Effector memory CD8-positive, alpha-beta T cell (primary cell): ENCODE data around the gene SALL1.

ENCODE experiments used
- ATAC-seq: fragments of 150-1000 bp; cut with Tn5 transposase; replicated peaks from 2 replicates; pipeline ENCODE4 v1.10.0; 2021; ENCODE audit warnings: mild to moderate bottlenecking, moderate library complexity
- DNase-seq, 3 experiments: peaks; one replicate each; pipeline ENCODE4 v3.0.0; 2021
- H3K27ac Mint-ChIP-seq, 2 donors: one replicate each; pipeline ENCODE4 v1.8.0; 2022; ENCODE audit warnings: mild to moderate bottlenecking in 2 of 2, mixed read lengths in 2 of 2, moderate library complexity in 2 of 2
- H3K27me3 Mint-ChIP-seq, 2 donors: one replicate each; pipeline ENCODE4 v1.8.0; 2022; ENCODE audit warnings: mixed read lengths in 2 of 2
- H3K36me3 Mint-ChIP-seq: one replicate; pipeline ENCODE4 v1.8.0; 2022; ENCODE audit warnings: mild to moderate bottlenecking, moderate library complexity, mixed read lengths; ENCODE audit not compliant: insufficient read depth
- H3K4me1 Mint-ChIP-seq, 2 donors: one replicate each; pipeline ENCODE4 v1.8.0; 2022; ENCODE audit warnings: low read depth in 2 of 2, mixed read lengths in 2 of 2
- H3K4me3 Mint-ChIP-seq, 2 donors: one replicate each; pipeline ENCODE4 v1.8.0; 2022; ENCODE audit warnings: mild to moderate bottlenecking in 2 of 2, mixed read lengths in 2 of 2, moderate library complexity in 2 of 2
- H3K9me3 Mint-ChIP-seq, 2 donors: one replicate each; pipeline ENCODE4 v1.8.0; 2022; ENCODE audit warnings: mixed read lengths in 2 of 2

Gene SALL1

GRCh38 chr16:51153577-51154031 is 2.5 kb upstream of the SALL1 start:
- Mint-ChIP-seq H3K27me3 (peaks cover 51 to 80% of the 10 kb centered on the region in 2 donors), H3K36me3 (no peaks in the 10 kb centered on the region), H3K27ac (no peak overlapping the region), H3K4me3 (no peak overlapping the region), H3K4me1 (peaks cover 0 to 5% of the 10 kb centered on the region in 2 donors), H3K9me3 (peaks cover 0 to 5% of the 10 kb centered on the region in 2 donors)
- DNase-seq (no peak), ATAC-seq (no peak)

DNA sequence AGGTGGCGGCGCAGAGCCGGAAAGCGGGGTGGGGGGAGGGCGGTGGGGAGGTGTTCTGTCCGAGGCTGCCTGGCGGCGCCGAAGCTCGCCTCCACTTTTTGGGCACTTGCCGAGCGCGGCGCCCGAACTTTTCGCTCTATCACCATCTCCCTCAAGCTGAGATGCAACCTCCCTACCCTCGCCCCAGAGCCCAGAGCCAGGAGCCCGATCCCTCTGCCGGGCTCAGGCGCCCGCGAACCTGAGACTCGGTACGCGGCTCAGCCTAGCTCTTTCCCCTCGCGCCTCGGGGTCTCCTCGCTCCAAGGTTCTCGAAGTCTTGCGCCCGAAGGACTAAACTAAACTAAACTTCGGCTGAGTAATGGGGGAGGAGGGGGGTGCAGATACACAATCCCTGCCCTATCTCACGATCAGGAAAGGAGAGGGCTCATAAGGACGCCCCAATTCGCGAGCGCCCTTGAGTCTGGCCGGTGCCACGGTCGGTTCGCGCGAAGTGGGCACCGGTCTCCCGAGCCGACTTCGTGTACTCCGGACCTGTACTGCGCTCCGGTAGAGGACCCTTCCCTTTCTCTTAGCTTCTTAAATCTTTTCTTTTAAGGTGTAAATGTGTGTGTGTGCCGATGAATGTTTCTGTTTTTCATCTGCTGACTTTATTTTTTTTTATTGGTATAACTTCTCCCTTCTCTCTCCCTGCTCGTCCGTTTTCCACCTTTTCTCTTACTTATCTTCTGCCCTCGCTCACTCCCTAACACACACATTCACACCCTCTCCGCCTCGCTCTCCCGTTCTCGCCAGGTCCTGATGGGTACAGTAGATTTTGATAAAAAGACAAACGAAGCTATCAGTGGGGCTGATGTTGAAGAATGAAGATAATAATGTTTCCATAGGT is 1.9 kb upstream of the SALL1 start:
- no peak overlapping the region for H3K27ac Mint-ChIP-seq
- peaks cover 55 to 82% of the 10 kb centered on the region in 2 donors for H3K27me3 Mint-ChIP-seq
- peaks cover 0 to 5% of the 10 kb centered on the region in 2 donors for H3K4me1 Mint-ChIP-seq
- ATAC-seq (no peak), DNase-seq (no peak)
- H3K36me3 Mint-ChIP-seq, result no peaks in the 10 kb centered on the region
- no peak overlapping the region for H3K4me3 Mint-ChIP-seq
- peaks cover 0 to 5% of the 10 kb centered on the region in 2 donors for H3K9me3 Mint-ChIP-seq

- no peaks in the 10 kb centered on the region for H3K36me3 Mint-ChIP-seq
- H3K4me1 Mint-ChIP-seq, result peaks cover 0 to 5% of the 10 kb centered on the region in 2 donors
- DNase-seq (no peak), ATAC-seq (no peak)
- H3K4me3 Mint-ChIP-seq, result no peak overlapping the region
- H3K27me3 Mint-ChIP-seq, result peaks cover 52 to 78% of the 10 kb centered on the region in 2 donors
- no peak overlapping the region for H3K27ac Mint-ChIP-seq
- H3K9me3 Mint-ChIP-seq, result peaks cover 0 to 5% of the 10 kb centered on the region in 2 donors
Observed at GRCh38 chr16:51151961-51152663, 1.0 kb upstream of the SALL1 start.

DNA sequence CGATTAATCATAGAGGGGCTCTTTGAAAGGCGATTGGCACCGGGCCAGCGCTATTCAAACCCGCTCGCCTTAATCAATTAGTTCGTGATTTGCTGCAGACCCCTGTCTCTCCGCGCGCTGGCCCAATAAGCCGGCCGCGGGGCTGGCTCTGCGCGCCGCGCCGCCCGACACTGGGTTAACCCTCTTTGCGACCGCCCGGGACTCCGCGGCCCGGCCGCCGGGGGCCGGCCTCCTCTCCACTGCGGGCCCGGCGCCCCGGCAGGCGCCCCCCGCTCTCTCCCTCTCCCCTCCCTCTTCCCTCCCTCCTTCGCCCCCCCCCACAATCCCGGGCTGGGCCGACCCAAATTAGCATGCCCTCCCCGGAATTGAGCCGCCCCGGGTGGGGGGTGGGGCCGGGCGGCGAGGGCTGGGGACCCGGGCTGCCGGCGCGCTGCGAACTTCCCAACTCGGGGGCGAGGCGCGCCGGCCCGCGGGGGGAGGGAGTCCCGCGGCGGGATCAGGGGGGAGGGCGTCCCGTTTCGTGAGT is 428 bp upstream of the SALL1 start:
- ATAC-seq, result no peak
- DNase-seq, result no peak
- Mint-ChIP-seq H3K36me3 (no peaks in the 10 kb centered on the region), H3K27me3 (peaks cover 48 to 74% of the 10 kb centered on the region in 2 donors), H3K4me3 (no peak overlapping the region), H3K9me3 (peaks cover 0 to 5% of the 10 kb centered on the region in 2 donors), H3K27ac (no peak overlapping the region), H3K4me1 (peaks cover 0 to 5% of the 10 kb centered on the region in 2 donors)

DNA sequence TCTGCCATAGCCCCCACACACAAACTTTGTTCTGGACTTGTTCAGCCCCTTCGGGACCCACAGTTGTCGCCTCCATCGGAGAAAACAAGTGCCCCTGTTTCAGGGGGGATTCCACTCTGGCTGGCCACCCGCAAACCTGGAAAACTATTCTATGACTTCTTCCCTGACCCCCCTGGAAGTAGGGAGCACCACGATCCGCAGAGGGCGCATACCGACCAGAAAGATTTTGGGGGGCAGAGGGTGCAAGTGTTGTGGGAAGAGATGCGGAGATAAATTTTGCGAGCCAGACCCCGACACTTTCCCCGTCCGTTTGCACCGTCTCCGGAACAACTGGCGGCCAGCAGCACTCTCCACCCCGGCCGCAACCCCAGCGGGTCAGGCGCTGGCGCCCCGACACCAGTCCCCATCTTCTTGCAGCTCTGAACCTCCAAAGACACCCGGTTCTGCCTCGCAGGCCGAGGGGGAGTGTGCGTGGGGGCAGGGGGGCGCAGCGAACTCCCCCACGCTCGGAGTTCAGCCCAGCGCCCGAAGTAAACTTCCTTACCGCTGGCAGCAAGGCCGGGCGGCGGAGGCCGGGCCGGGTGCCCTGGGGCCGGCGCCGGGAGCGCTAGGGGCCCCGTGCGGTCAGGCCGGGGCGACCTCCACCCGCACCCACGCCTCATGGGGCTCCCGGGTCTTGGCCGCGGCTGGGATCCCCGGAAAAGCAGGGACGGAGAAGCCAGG is 744 bp downstream of the SALL1 start:
- Mint-ChIP-seq H3K4me3 (no peak overlapping the region), H3K9me3 (peaks cover 0 to 5% of the 10 kb centered on the region in 2 donors), H3K4me1 (peaks cover 0 to 5% of the 10 kb centered on the region in 2 donors), H3K27ac (no peak overlapping the region), H3K36me3 (no peaks in the 10 kb centered on the region), H3K27me3 (peaks cover 45 to 62% of the 10 kb centered on the region in 2 donors)
- DNase-seq, result no peak
- no peak for ATAC-seq

DNA sequence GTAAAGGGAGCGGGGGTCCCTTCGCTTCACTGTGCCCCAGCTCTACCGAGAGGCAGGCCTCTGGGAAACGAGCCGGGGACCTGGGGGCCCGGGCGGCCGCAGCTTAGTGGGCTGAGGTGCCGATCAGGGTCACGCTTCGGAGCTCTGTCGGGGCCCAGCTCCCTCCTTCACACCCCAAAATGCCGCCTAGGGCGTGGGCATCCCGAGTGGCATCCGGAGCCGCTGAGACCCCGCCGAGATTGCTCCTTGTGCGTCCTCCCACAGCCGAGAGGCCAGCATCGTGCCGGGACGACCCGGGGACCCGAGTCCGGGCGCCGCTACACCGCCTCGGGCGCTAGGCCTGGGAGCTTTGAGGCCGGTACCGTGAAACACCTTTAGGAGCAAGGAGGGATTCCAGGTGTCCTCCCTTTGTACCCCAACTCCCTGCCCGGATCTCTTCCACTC is 1.3 kb downstream of the SALL1 start:
- H3K4me1 Mint-ChIP-seq, result peaks cover 0 to 5% of the 10 kb centered on the region in 2 donors
- H3K9me3 Mint-ChIP-seq, result peaks cover 0 to 5% of the 10 kb centered on the region in 2 donors
- H3K36me3 Mint-ChIP-seq, result no peaks in the 10 kb centered on the region
- no peak for DNase-seq
- H3K27me3 Mint-ChIP-seq, result peaks cover 39 to 56% of the 10 kb centered on the region in 2 donors
- no peak overlapping the region for H3K27ac Mint-ChIP-seq
- no peak for ATAC-seq
- no peak overlapping the region for H3K4me3 Mint-ChIP-seq

- H3K27ac Mint-ChIP-seq, result no peak overlapping the region
- H3K4me1 Mint-ChIP-seq, result peaks cover 0 to 5% of the 10 kb centered on the region in 2 donors
- no peak for DNase-seq
- H3K9me3 Mint-ChIP-seq, result peaks cover 0 to 4% of the 10 kb centered on the region in 2 donors
- ATAC-seq, result no peak
- no peaks in the 10 kb centered on the region for H3K36me3 Mint-ChIP-seq
- H3K4me3 Mint-ChIP-seq, result no peak overlapping the region
- H3K27me3 Mint-ChIP-seq, result peaks cover 36 to 51% of the 10 kb centered on the region in 2 donors
Observed at GRCh38 chr16:51149251-51149661, 1.8 kb downstream of the SALL1 start.

DNA sequence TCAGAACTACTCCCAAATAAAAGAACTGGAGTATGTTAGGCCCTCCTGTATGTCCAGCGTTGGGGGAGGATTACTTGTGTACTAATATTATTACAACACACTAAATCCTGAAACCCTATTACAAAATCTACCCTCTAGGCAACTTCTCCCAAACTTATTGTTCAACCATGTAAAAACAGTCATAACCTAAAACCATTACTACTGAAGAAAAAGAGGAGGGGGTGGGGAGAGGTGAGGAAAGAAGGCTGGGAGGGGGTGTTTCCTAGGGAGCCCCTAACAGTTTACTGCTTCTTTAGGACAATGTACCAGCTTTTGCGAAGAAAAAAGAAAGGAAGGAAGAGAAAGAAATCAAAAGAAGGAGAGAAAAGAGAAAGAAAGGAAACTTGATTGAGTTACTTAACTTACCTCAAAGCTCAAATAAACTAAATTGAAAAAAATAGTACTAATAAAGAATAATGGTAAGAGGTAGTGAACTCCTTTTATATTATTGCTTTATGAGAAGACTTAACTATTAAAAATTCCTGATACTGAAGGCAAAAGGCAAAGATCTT is 2.3 kb downstream of the SALL1 start:
- DNase-seq (no peak), ATAC-seq (no peak)
- H3K4me3 Mint-ChIP-seq, result no peak overlapping the region
- no peaks in the 10 kb centered on the region for H3K36me3 Mint-ChIP-seq
- peaks cover 31 to 46% of the 10 kb centered on the region in 2 donors for H3K27me3 Mint-ChIP-seq
- peaks cover 0 to 5% of the 10 kb centered on the region in 2 donors for H3K4me1 Mint-ChIP-seq
- H3K9me3 Mint-ChIP-seq, result peaks cover 0 to 3% of the 10 kb centered on the region in 2 donors
- no peak overlapping the region for H3K27ac Mint-ChIP-seq

GRCh38 chr16:51147776-51148677 is 3.0 kb downstream of the SALL1 start:
- no peaks in the 10 kb centered on the region for H3K36me3 Mint-ChIP-seq
- peaks cover 0 to 2% of the 10 kb centered on the region in 2 donors for H3K4me1 Mint-ChIP-seq
- no peak for ATAC-seq
- H3K27ac Mint-ChIP-seq, result no peak overlapping the region
- no peak for DNase-seq
- H3K4me3 Mint-ChIP-seq, result no peak overlapping the region
- H3K27me3 Mint-ChIP-seq, result peaks cover 24 to 39% of the 10 kb centered on the region in 2 donors
- H3K9me3 Mint-ChIP-seq, result no peaks in the 10 kb centered on the region

DNA sequence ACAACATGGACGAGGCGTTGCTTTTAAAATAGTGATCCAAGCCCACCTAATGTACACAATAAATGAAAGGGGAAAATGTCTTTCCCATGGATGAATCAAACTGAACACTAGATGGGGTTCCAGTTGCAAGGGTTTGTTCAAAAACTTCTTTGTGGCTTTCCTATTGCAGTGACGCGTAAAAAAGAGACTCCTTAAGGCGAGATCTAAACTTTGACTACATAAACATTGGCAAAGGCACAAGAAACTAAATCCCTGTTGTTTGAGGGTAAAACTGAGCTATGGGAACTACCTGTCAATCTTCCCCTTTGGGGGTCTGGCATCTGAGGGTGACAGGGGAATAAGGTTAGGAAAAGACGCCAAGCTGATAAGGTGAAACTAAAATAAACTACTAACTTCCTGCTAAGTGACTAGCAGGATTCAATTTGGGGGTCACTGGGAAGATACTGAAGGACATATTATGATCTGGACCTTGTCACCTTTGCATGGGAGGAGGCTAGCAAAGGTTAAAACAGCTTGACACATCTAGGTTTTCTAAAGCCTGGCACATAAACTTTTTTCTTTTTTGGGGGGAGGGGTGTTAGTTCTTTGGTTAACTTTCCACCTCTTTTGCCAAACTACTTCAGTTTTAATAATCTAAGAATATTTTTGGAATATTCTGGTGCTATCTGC is 4.7 kb downstream of the SALL1 start:
- H3K27me3 Mint-ChIP-seq, result peaks cover 20 to 32% of the 10 kb centered on the region in 2 donors
- H3K27ac Mint-ChIP-seq, result no peak overlapping the region
- H3K36me3 Mint-ChIP-seq, result no peaks in the 10 kb centered on the region
- peaks cover 0 to 1% of the 10 kb centered on the region in 2 donors for H3K9me3 Mint-ChIP-seq
- no peaks in the 10 kb centered on the region for H3K4me1 Mint-ChIP-seq
- no peak for DNase-seq
- no peak overlapping the region for H3K4me3 Mint-ChIP-seq
- ATAC-seq, result no peak

DNA sequence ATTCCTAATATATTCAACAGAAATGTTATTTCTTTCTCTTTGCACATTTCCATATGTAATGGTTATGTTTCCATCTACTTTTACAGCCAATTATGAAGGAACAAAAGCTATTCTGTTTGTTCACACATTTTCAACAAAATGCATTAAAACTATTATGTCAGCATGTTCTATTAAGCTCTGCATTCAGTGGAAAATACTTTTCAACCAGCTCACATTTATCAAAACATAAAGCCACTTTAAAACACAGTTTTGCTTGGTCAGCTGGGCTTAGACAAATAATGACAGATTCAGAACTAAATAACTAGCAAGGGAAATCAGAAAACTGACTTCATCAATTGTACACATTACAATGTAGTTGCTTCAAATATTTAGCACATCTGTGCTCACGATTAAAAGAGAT is 6.9 kb downstream of the SALL1 start:
- no peaks in the 10 kb centered on the region for H3K36me3 Mint-ChIP-seq
- no peak overlapping the region for H3K27ac Mint-ChIP-seq
- H3K4me1 Mint-ChIP-seq, result no peaks in the 10 kb centered on the region
- H3K9me3 Mint-ChIP-seq, result peaks cover 0 to 6% of the 10 kb centered on the region in 2 donors
- H3K27me3 Mint-ChIP-seq, result peaks cover 16 to 18% of the 10 kb centered on the region in 2 donors
- DNase-seq (no peak), ATAC-seq (no peak)
- no peak overlapping the region for H3K4me3 Mint-ChIP-seq
